Iris pigment epithelial cell (primary cell): Measurements from ENCODE around the gene CEP72.
"Not testable (repeated sequence)": the region's sequence is repeated elsewhere in the genome, so short reads cannot be mapped to it uniquely, and the experiment has no call there.

Experiments
- DNase-seq: peaks from one replicate; pipeline ENCODE4 v3.0.0-alpha.2; 2011; ENCODE audit warnings: low read depth

CEP72 gene

DNA sequence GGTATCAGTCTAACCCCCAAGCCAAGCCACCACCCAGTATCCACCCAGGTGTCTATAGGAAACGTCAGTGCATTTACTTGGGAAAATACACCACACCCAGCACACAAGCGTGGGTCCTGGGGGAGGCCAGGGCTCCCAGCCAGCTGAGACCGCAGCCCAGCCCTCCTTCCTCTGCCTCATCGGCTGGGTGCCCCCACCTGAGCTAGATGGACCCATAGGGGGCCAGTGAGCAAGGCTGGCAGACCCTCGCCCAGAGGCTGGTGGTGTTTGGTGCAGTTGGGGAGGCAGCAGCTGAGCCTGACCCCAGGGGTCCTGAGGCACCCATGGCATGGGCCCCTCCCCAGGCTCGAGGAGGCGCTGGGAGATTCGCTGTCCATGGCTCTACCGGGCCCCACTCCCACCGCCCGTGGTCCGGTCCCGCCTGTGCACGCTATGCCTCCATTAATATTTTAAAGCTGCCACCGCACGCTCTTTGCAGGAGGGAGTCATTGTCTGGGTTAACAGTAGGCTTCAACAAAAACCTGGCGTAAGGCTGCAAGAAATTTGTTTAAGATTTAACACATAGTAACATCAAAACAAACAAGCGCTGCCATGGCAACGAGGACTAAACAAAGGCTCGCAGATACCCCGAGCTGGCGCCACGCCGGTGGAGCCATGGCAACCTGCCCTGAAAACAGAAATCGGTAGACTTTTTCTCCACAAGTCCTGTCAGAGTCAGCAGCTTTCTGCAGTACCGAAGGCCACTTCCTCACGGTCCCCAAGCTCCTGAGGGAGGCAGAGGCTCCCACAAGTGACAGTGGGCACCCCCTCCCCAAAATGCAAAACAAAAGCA, 60.4 kb downstream of the CEP72 start:
- peak; percentile 83 for DNase-seq

GRCh38 chr5:673161-673830, 61.2 kb downstream of the CEP72 start:
- DNase-seq = no peak

GRCh38 chr5:673831-674629, 61.9 kb downstream of the CEP72 start:
- no peak for DNase-seq

- no peak for DNase-seq
These were observed 62.5 kb downstream of the CEP72 start for GRCh38 chr5:674630-675011.

DNA sequence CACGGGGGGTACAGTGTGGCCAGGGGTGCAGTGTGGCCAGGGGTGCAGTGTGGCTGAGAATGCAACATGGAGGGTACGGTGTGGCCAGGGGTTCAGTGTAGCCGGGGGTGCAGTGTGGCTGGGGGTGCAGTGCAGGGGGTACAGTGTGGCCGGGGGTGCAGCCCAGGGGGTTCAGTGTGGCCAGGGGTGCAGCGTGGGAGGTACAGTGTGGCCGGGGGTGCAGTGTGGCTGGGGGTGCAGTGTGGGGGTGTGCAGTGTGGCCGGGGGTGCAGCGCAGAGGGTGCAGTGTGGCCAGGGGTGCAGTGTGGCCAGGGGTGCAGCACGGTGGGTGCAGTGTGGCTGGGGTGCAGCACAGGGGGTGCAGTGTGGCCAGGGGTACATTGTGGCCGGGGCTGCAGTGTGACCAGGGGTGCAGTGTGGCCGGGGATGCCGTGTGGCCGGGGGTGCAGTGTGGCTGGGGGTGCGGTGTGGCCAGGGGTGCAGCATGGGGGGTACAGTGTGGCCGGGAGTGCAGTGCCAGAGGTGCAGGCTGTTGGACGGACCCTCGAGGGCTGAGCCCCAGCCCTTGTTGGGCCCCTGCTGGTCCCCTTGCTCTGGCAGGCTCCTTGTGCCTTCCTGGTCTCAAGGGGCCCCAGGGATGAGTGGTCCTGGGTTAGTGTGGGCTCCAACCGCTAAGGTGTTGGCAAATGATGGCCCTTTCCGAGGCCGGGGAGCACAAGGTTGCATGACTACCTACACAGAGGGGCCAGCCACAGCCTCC, 63.2 kb downstream of the CEP72 start:
- DNase-seq = no peak

GRCh38 chr5:675871-676698, 63.9 kb downstream of the CEP72 start:
- DNase-seq = no peak

GRCh38 chr5:676699-677076, 64.5 kb downstream of the CEP72 start:
- no peak for DNase-seq

GRCh38 chr5:677131-678101, 65.3 kb downstream of the CEP72 start:
- no peak for DNase-seq

DNA sequence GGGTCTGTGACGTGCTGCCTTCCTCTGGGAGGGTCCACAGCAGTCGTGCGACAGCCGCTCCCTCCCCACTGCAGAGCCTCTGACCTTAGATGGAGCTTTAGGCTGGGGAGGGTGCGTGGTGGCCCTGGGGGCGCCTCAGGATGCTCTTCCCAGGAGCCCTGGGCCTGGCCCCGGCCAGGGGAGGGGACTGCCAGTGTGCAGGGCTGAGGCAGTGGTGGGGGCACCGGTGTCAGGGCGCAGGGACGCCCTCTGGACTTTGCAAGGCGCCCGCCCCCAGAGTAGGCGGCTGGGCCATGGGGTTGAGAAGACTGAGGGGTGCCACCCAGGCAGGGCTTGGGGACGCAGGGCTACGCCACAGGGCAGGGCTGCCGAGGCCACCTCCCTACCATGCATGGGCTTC, 66.4 kb downstream of the CEP72 start:
- not testable (repeated sequence) for DNase-seq

DNA sequence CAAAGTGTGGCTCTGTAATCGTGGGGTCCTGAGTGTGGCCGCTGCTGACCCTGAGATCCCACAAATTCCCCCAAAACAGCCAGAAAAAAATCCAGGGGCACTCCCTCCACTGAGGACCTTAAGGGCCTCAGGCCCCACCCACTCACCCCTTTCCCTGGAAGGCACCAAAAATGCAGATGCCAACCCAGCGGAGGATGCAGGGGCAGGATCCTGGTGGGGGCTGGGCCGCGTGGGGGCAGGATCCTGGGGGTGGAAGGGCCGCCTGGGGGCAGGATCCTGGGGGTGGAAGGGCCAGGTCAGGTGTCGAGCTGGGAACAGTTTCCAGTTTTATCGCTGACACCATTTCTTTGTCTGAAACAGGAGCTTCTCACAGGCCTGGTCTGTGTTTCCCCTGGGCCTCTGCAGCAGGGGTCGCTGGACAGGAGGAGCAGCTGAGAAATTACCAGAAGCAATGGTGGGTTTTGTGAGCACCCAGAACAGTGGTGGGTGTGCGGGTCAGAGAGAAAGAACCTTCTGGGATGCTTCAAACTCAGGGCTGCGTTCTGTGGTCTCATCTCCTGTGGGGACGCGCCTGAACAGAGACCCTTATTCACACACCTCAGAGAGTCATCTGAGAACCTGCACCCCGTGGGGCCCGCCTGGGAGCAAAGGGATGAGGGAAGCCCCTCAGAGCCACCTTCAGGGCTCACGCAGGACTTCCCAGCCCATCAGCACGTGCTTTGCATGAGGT, 67.2 kb downstream of the CEP72 start:
- not testable (repeated sequence) for DNase-seq

DNA sequence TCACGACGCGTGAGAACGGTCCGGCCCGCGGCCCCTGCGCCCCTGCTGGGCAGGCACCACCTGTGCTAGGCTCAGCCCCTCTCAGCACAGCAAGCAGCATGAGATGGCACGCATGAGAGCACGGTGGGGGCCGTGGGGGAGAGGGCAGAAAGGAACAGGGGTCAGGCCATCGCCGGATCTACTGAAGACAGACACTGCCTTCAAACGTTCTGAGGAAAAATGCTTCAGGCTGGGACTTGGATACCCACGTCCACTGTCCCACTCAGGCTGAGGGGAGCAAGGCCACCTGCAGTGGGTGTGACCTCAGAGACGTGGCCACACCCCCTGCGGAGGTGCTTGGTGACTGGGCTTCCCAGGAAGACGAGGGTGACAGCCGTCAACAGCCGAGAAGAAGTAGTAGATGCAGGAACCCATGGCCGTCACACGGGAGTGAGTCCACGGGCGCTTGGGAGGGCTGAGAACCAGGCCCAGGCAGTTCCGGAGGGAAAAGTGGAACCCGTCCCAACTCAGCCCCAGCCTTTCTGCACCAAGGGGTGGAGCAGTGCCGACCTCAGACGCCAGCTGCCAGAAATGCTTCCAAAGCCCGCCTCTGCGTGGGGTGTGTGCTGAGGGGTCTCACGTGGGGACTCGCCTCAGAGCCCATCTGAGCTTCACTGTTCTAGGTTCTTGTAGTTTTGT, 68.1 kb downstream of the CEP72 start:
- DNase-seq = not testable (repeated sequence)

- not testable (repeated sequence) for DNase-seq
These were observed 68.7 kb downstream of the CEP72 start for GRCh38 chr5:680836-681235.

DNA sequence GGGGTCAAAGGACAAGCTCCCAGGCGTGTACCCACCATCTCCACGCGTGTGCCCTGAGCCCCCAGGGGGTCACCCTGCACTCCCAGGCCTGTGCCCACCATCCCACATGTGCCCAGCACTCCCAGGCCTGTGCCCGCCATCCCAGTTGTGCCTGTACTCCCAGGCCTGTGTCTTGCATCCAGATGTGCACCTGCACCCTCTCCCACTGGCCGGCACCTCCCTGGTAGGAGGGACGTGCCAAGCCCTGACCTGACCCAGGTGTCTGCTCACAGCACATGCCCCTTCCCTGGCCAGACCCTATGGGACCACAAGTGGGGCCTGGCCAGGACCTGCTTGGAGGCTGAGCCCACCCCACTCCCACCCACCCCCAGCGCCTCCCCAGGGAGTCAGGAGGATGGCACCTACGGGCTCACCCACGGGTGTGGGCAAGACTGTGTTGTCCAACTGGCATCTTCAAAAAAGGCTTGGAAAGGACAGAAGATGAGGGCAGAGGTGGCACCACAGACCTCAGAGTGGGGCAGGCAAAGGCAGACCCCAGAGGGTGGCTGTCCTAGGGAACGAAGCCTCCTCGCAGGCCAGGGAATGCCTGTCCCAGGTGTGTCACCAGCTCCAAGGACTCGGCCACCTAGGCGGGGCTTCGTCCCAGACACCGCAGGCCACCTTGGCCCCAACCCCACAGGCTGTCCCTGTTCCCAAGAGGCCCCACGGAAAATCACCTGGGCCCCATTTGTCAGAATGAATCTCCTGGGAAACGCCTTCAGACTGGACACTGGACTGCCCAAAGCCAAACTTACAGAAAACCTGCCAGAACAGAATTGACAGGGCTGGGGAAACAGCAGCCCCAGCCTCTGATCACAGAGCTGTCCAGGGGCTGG, 69.4 kb downstream of the CEP72 start:
- not testable (repeated sequence) for DNase-seq

DNA sequence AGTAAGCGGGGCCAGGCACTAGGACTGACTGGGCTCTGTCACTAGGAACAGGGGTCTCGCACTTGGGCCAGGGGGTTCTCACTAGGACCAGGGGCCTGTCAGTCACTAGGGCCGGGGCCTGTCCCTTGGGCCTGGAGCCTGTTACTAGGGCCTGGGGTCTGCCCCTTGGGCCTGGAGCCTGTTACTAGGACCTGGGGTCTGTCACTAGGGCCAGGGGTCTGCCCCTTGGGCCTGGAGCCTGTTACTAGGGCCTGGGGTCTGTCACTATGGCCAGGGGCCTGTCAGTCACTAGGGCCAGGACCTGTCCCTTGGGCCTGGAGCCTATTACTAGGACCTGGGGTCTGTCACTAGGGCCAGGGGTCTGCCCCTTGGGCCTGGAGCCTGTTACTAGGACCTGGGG, 70.1 kb downstream of the CEP72 start:
- DNase-seq = not testable (repeated sequence)

DNA sequence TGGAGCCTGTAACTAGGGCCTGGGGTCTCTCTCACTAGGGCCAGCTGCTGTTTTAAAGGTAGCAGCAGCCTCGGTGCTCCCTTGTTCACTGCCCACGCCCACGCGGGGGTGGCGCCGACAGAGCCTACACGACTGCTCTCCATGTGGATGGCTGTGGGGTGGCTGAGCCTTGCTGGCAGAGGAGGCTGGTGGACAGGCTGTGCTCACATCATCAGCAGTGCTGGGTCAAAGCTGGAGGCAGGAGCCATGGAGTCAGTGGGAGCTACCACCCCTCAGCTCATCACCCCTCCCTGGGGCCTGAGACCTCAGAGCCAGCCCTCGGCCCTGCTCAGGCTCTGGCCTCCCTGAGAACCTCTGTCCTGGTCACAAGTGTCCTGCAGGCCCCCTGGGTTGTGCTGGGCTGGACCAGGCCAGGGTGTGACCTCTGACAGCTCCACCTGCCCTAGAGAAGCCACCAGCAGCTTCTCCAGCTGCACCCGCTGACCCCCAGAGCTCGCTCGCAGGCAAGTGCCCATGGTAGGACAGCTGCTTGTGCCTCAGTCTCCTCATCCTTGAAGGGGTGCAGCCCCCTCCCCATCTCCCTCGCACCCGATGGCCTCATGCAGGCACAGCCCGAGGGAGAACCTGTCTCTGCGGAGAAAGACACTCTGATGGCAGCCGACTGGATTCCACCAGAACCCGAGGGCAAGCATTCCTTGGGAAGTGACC, 70.7 kb downstream of the CEP72 start:
- DNase-seq = not testable (repeated sequence)

GRCh38 chr5:683551-684481, 71.7 kb downstream of the CEP72 start:
- DNase-seq = no peak
